Measurements from ENCODE around the gene BMPER.

The BMPER gene

GRCh38 chr7:34104992-34105391 is 199.7 kb downstream of the BMPER start:
- DNase-seq: no peak

GRCh38 chr7:34107276-34107675 is 201.9 kb downstream of the BMPER start:
- DNase-seq: no peak

- no peak for DNase-seq
These were observed 202.8 kb downstream of the BMPER start for GRCh38 chr7:34108165-34108564.

- no peak for DNase-seq
These were observed 204.8 kb downstream of the BMPER start for GRCh38 chr7:34109936-34110780.

GRCh38 chr7:34111031-34111430 is 205.7 kb downstream of the BMPER start:
- DNase-seq: no peak

- DNase-seq: no peak
These were observed 210.2 kb downstream of the BMPER start for GRCh38 chr7:34115503-34115902.

GRCh38 chr7:34117573-34117972 is 212.2 kb downstream of the BMPER start:
- no peak for DNase-seq

GRCh38 chr7:34121366-34121765 is 216.0 kb downstream of the BMPER start:
- no peak for DNase-seq

- no peak for DNase-seq
These were observed 218.0 kb downstream of the BMPER start for GRCh38 chr7:34123316-34123715.

GRCh38 chr7:34124765-34125164 is 219.4 kb downstream of the BMPER start:
- no peak for DNase-seq

- no peak for DNase-seq
These were observed 223.4 kb downstream of the BMPER start for GRCh38 chr7:34128762-34129161.

- no peak for DNase-seq
These were observed 225.4 kb downstream of the BMPER start for GRCh38 chr7:34130558-34131295.

GRCh38 chr7:34131371-34131770 is 226.0 kb downstream of the BMPER start:
- no peak for DNase-seq

- no peak for DNase-seq
These were observed 228.1 kb downstream of the BMPER start for GRCh38 chr7:34133356-34133982.

GRCh38 chr7:34133983-34134782 is 228.8 kb downstream of the BMPER start:
- peak; percentile 36 for DNase-seq

GRCh38 chr7:34135924-34136323 is 230.6 kb downstream of the BMPER start:
- no peak for DNase-seq

GRCh38 chr7:34136698-34137097 is 231.4 kb downstream of the BMPER start:
- DNase-seq: no peak

GRCh38 chr7:34137176-34137575 is 231.8 kb downstream of the BMPER start:
- no peak for DNase-seq

GRCh38 chr7:34138483-34138882 is 233.1 kb downstream of the BMPER start:
- DNase-seq: no peak

- no peak for DNase-seq
These were observed 233.7 kb downstream of the BMPER start for GRCh38 chr7:34139086-34139485.

- DNase-seq: no peak
These were observed 234.7 kb downstream of the BMPER start for GRCh38 chr7:34140066-34140465.

GRCh38 chr7:34143402-34143801 is 238.1 kb downstream of the BMPER start:
- DNase-seq: no peak

GRCh38 chr7:34145603-34146002 is 240.3 kb downstream of the BMPER start:
- DNase-seq: no peak

Measured in NCI-H526 treated with DMSO at 0.1 percent for 48 hours (cell line).